Stimulated activated CD8-positive, alpha-beta memory T cell treated with anti-CD3 and anti-CD28 coated beads, Interleukin-12 subunit alpha, Interleukin-12 subunit beta, amount 100 ng/mL, for 24 hours (primary cell): ENCODE data around the gene LCN9.

Source experiments
- DNase-seq: peaks from one replicate; pipeline ENCODE4 v3.0.0-alpha.2; 2020; ENCODE audit errors: extremely low read depth

Gene LCN9

GRCh38 chr9:135698236-135698635, 35.1 kb downstream of the LCN9 start:
- DNase-seq = no peak

GRCh38 chr9:135698767-135699166, 35.7 kb downstream of the LCN9 start:
- DNase-seq = no peak

GRCh38 chr9:135699440-135699839, 36.3 kb downstream of the LCN9 start, which contains the start of gene SOHLH1:
TSS of gene SOHLH1 (minus strand) at chr9:135699481. CDS start at chr9:135699467, 14 bp downstream.
- DNase-seq = no peak

- DNase-seq = no peak
These were observed 37.4 kb downstream of the LCN9 start for GRCh38 chr9:135700525-135700924.

GRCh38 chr9:135701067-135701958, 38.2 kb downstream of the LCN9 start:
- peak; percentile 10 for DNase-seq

GRCh38 chr9:135701959-135702721, 39.0 kb downstream of the LCN9 start, which contains the start of gene KCNT1:
TSS of gene KCNT1 (plus strand) at chr9:135702185. CDS start at chr9:135702259, 74 bp downstream.
- DNase-seq = no peak

- no peak for DNase-seq
These were observed 40.6 kb downstream of the LCN9 start for GRCh38 chr9:135703726-135704125.

- DNase-seq = no peak
These were observed 41.4 kb downstream of the LCN9 start for GRCh38 chr9:135704483-135704882.

- DNase-seq = no peak
These were observed 42.3 kb downstream of the LCN9 start for GRCh38 chr9:135705376-135705775.

- no peak for DNase-seq
These were observed 43.2 kb downstream of the LCN9 start for GRCh38 chr9:135706288-135706687.

GRCh38 chr9:135707252-135708138, 44.4 kb downstream of the LCN9 start:
- DNase-seq = no peak

- no peak for DNase-seq
These were observed 45.1 kb downstream of the LCN9 start for GRCh38 chr9:135708164-135708563.

- DNase-seq = no peak
These were observed 48.3 kb downstream of the LCN9 start for GRCh38 chr9:135711391-135711790.

GRCh38 chr9:135711881-135712280, 48.8 kb downstream of the LCN9 start:
- no peak for DNase-seq

GRCh38 chr9:135712613-135713295, 49.6 kb downstream of the LCN9 start:
- DNase-seq = no peak

GRCh38 chr9:135714242-135715055, 51.3 kb downstream of the LCN9 start:
- no peak for DNase-seq

- no peak for DNase-seq
These were observed 52.0 kb downstream of the LCN9 start for GRCh38 chr9:135715056-135715595.

GRCh38 chr9:135716045-135716444, 52.9 kb downstream of the LCN9 start:
- no peak for DNase-seq
